B cell (primary cell): Measurements from ENCODE around the gene TNPO2. TPM values are rescaled to one million over a fixed set of nuclear protein-coding genes. Genes with fewer than 3 reads are reported as not detected.
A peak's percentile ranks its signal among the peaks of the same experiment; 100 is the strongest.

ENCODE experiments used
- ATAC-seq: fragments of 200-7000 bp; cut with Tn5 transposase; one replicate; pipeline ENCODE4 v1.10.0; 2021; ENCODE audit warnings: low read depth, mild to moderate bottlenecking, moderate number of reproducible peaks, moderate library complexity
- CTCF ChIA-PET: fragments of 350-600 bp; sonication (Branson Sonifier 250); formaldehyde crosslinking; loops from one replicate; lab custom pipeline; 2021; ENCODE audit warnings: antibody characterized with exemption, inconsistent platforms; lab: Charles Lee
- POLR2A ChIA-PET: fragments of 350-600 bp; sonication (Branson Sonifier 250); formaldehyde crosslinking; loops from one replicate; lab custom pipeline; 2021; ENCODE audit warnings: antibody characterized with exemption; lab: Charles Lee
- DNase-seq: peaks from one replicate; pipeline ENCODE4 v3.0.0; 2013
- H2AFZ ChIP-seq: 2 replicates; pipeline ENCODE4 v1.6.1; 2012; ENCODE audit warnings: mild to moderate bottlenecking, low read depth, low read length; ENCODE audit not compliant: insufficient read depth, poor library complexity, severe bottlenecking
- H3K27ac ChIP-seq, 2 donors: 1 replicate in 1 of 2; 2 replicates in 1 of 2; pipeline ENCODE4 v1.5.1; 2012 to 2013; ENCODE audit warnings: low read length in 2 of 2, mild to moderate bottlenecking in 2 of 2, moderate library complexity in 1 of 2
- H3K27me3 ChIP-seq, 4 experiments: fragments of 200-600 bp in 1 of 4; sonication (generic) in 1 of 4; replicated peaks in 1 of 4; 1 replicate in 2 of 4; 2 replicates in 2 of 4; pipeline versions ENCODE4 v1.6.1 to v1.7.0; 2013 to 2016; ENCODE audit warnings: low read length in 3 of 4, mild to moderate bottlenecking in 2 of 4, mixed read lengths in 1 of 4, moderate library complexity in 1 of 4; ENCODE audit not compliant: insufficient read depth in 4 of 4, control insufficient read depth in 3 of 4; ENCODE audit errors: control extremely low read depth in 1 of 4
- H3K36me3 ChIP-seq, 2 experiments: replicated peaks in 1 of 2; 1 replicate in 1 of 2; 2 replicates in 1 of 2; pipeline versions ENCODE4 v1.6.1 to v1.7.1; 2013; ENCODE audit warnings: low read length in 1 of 2; ENCODE audit not compliant: insufficient read depth in 2 of 2, control insufficient read depth in 1 of 2; ENCODE audit errors: control extremely low read depth in 1 of 2, extremely low read depth in 1 of 2
- H3K4me1 ChIP-seq, 2 donors: fragments of 200-600 bp in 1 of 2; sonication (generic) in 1 of 2; 1 replicate in 1 of 2; 2 replicates in 1 of 2; pipeline versions ENCODE4 v1.5.1 to v1.6.1; 2013 to 2017; ENCODE audit warnings: low read length in 2 of 2; ENCODE audit not compliant: control insufficient read depth in 2 of 2, insufficient read depth in 2 of 2
- H3K4me2 ChIP-seq: replicated peaks from 2 replicates; pipeline ENCODE3; 2012; ENCODE audit warnings: mild to moderate bottlenecking, low read depth, low read length; ENCODE audit not compliant: poor library complexity, severe bottlenecking
- H3K4me3 ChIP-seq, 5 experiments: fragments of 200-600 bp in 1 of 5; sonication (generic) in 1 of 5; 1 replicate in 3 of 5; 2 replicates in 2 of 5; pipeline versions ENCODE4 v1.5.1 to v1.7.0; 2011 to 2016; ENCODE audit warnings: low read length in 4 of 5, mild to moderate bottlenecking in 4 of 5, low read depth in 2 of 5, control low read depth in 1 of 5, moderate library complexity in 1 of 5; ENCODE audit not compliant: insufficient read depth in 1 of 5; ENCODE audit errors: control extremely low read depth in 1 of 5, extremely low read depth in 1 of 5
- H3K79me2 ChIP-seq: fragments of 200-600 bp; sonication (generic); one replicate; pipeline ENCODE4 v1.6.0; 2016; ENCODE audit warnings: low read length; ENCODE audit not compliant: control insufficient read depth, insufficient read depth
- H3K9ac ChIP-seq: fragments of 200-600 bp; sonication (generic); 2 replicates; pipeline ENCODE4 v1.6.1; 2017; ENCODE audit warnings: mild to moderate bottlenecking, low read length, moderate library complexity
- H3K9me3 ChIP-seq, 3 donors: one replicate each; pipeline versions ENCODE4 v1.6.1 to v1.7.1; 2013; ENCODE audit warnings: low read length in 2 of 3; ENCODE audit not compliant: control insufficient read depth in 2 of 3, insufficient read depth in 1 of 3; ENCODE audit errors: control extremely low read depth in 1 of 3
- H4K20me1 ChIP-seq: 2 replicates; pipeline ENCODE4 v1.6.0; 2012; ENCODE audit warnings: mild to moderate bottlenecking, low read length; ENCODE audit not compliant: insufficient read depth, control insufficient read depth, poor library complexity, severe bottlenecking
- H3K27ac Mint-ChIP-seq: one replicate; pipeline ENCODE4 v1.8.0; 2021; ENCODE audit warnings: mixed read lengths
- H3K27me3 Mint-ChIP-seq: one replicate; pipeline ENCODE4 v1.8.0; 2021; ENCODE audit warnings: mixed read lengths
- H3K4me1 Mint-ChIP-seq: one replicate; pipeline ENCODE4 v1.8.0; 2021; ENCODE audit warnings: mixed read lengths
- H3K4me3 Mint-ChIP-seq: one replicate; pipeline ENCODE4 v1.8.0; 2021; ENCODE audit warnings: mixed read lengths
- H3K9me3 Mint-ChIP-seq: one replicate; pipeline ENCODE4 v1.8.0; 2022; ENCODE audit warnings: mixed read lengths; ENCODE audit not compliant: insufficient read depth
- CTCF ChIP-seq: fragments of 200-600 bp; IDR thresholded peaks from one replicate; pipeline ENCODE4 v1.8.0; 2022; ENCODE audit warnings: antibody characterized with exemption, mild to moderate bottlenecking
- EZH2 ChIP-seq: IDR thresholded peaks from 2 replicates; pipeline ENCODE4 v1.6.1; 2012; ENCODE audit warnings: borderline replicate concordance, low read depth, mild to moderate bottlenecking, moderate library complexity, low read length; ENCODE audit not compliant: insufficient read depth, poor library complexity, severe bottlenecking
- WGBS: methylation state at CpG from one replicate; pipeline ENCODE4 v1.1.5; 2013; ENCODE audit warnings: missing lambda C conversion rate; ENCODE audit not compliant: insufficient coverage; 5-methylcytosine and 5-hydroxymethylcytosine counted together
- intact Hi-C: fragments of 100-400 bp; cut with micrococcal nuclease; formaldehyde crosslinking; loops from one replicate; pipeline ENCODE4 v1.10.0; 2022
- polyA plus RNA-seq: library from polyadenylated mRNA; depleted of rRNA; stranded (reverse); fragments of >200 nt; gene quantifications from 2 replicates; pipeline ENCODE4 v1.2.3, GENCODE V29; 2012
- total RNA-seq, 2 donors: library from RNA; stranded (reverse); fragments of 120-200 nt in 1 of 2; gene quantifications; 1 replicate in 1 of 2; 2 replicates in 1 of 2; pipeline versions ENCODE4 v1.2.3 to v1.2.4, GENCODE V29; 2013 to 2022

Gene TNPO2
- total and polyA plus RNA-seq, 2 donors (not counting 1 experiment from before 2014, with no cell fraction given): 73.7 to 85.6 TPM

- H3K9me3 ChIP-seq: no peaks in the 10 kb centered on the region
- peaks cover 37 to 59% of the 10 kb centered on the region in 2 donors for H3K4me1 ChIP-seq
- H3K4me3 Mint-ChIP-seq: peak overlapping the region; percentile 98
- no peaks in the 10 kb centered on the region for H3K27me3 Mint-ChIP-seq
- H3K9me3 Mint-ChIP-seq: no peaks in the 10 kb centered on the region
- peaks cover 91% of the 10 kb centered on the region for H3K79me2 ChIP-seq
- TF ChIP-seq EZH2 (no peak), CTCF (no peak)
- H3K4me1 Mint-ChIP-seq: peaks cover 67% of the 10 kb centered on the region
- H3K27ac ChIP-seq: peak overlapping the region; percentile 95 to 99
- POLR2A ChIA-PET: interaction anchor here (0.5 to 3.7 kb wide), 14 partner anchors 13 to 265 kb away, joined by 3 to 16 read pairs (median 4); partner anchors contain the start of genes DHPS, FBXW9, ZNF490 and ZNF564
- DNase-seq: peak; percentile 78
- peak overlapping the region; percentile 79 for H2AFZ ChIP-seq
- H3K9ac ChIP-seq: peak overlapping the region; percentile 97
- H3K27ac Mint-ChIP-seq: peak overlapping the region; percentile 97
- peak overlapping the region; percentile 88 for H3K4me2 ChIP-seq
- H3K27me3 ChIP-seq: no peaks in the 10 kb centered on the region
- H3K4me3 ChIP-seq: peak overlapping the region; percentile 84 to 99 (median 94)
- peaks cover 0 to 45% of the 10 kb centered on the region in 2 experiments for H3K36me3 ChIP-seq
- CTCF ChIA-PET: interaction anchor here (0.7 to 3.2 kb wide), 8 partner anchors 11 to 183 kb away, joined by 3 to 14 read pairs (median 4); partner anchors contain the start of gene DHPS
- peak; percentile 28 for ATAC-seq
- 0% methylated on average over 1 of the region's 12 CpGs for WGBS
- intact Hi-C loops: loop anchor here (1.0 to 5.0 kb wide), 5 partner anchors 25 to 223 kb away; partner anchors contain the start of genes FBXW9, TNPO2 and ZNF443
- peaks cover 36% of the 10 kb centered on the region for H4K20me1 ChIP-seq
These were observed 58.0 kb downstream of the TNPO2 start for GRCh38 chr19:12665671-12666264.

GRCh38 chr19:12665281-12665573 is 58.5 kb downstream of the TNPO2 start:
- Histone ChIP-seq H3K4me3 (peak overlapping the region; percentile 84 to 99 (median 94)), H3K79me2 (peaks cover 91% of the 10 kb centered on the region), H3K9me3 (no peaks in the 10 kb centered on the region), H2AFZ (no peak overlapping the region), H4K20me1 (peaks cover 37% of the 10 kb centered on the region), H3K4me2 (peak overlapping the region; percentile 88), H3K4me1 (peaks cover 32 to 53% of the 10 kb centered on the region in 2 donors), H3K27me3 (no peaks in the 10 kb centered on the region), H3K27ac (peak overlapping the region; percentile 95 to 99), H3K36me3 (peaks cover 2 to 49% of the 10 kb centered on the region in 2 experiments), H3K9ac (peak overlapping the region; percentile 97)
- Mint-ChIP-seq H3K27me3 (no peaks in the 10 kb centered on the region), H3K4me1 (peaks cover 61% of the 10 kb centered on the region), H3K27ac (peak overlapping the region; percentile 97), H3K9me3 (no peaks in the 10 kb centered on the region), H3K4me3 (peak overlapping the region; percentile 98)
- TF ChIP-seq EZH2 (no peak), CTCF (no peak)
- ChIA-PET CTCF (interaction anchor here (0.7 to 3.2 kb wide), 4 partner anchors 17 to 102 kb away, joined by 3 to 14 read pairs (median 8); partner anchors contain the start of gene DHPS), POLR2A (interaction anchor here (0.5 to 3.7 kb wide), 6 partner anchors 16 to 264 kb away, joined by 3 to 16 read pairs (median 4); partner anchors contain the start of genes ZNF490, ZNF564, ZNF791 and ZNF799)
- WGBS: 2% methylated on average over 10 of the region's 10 CpGs
- peak; percentile 92 for DNase-seq
- ATAC-seq: peak; percentile 67
- intact Hi-C loops: loop anchor here (1.0 to 5.0 kb wide), 5 partner anchors 25 to 223 kb away; partner anchors contain the start of genes FBXW9, TNPO2 and ZNF443
